RPMI8226 (cell line): Measurements from ENCODE around the gene ABCA4.
"Not testable (repeated sequence)": the region's sequence is repeated elsewhere in the genome, so short reads cannot be mapped to it uniquely, and the experiment has no call there.

Experiments
- DNase-seq: peaks from one replicate; pipeline ENCODE4 v3.0.0-alpha.2; 2015

The ABCA4 gene

GRCh38 chr1:93999840-94000415, 121.0 kb downstream of the ABCA4 start:
- no peak for DNase-seq

- not testable (repeated sequence) for DNase-seq
These were observed 122.4 kb downstream of the ABCA4 start for GRCh38 chr1:93998532-93998931.

DNA sequence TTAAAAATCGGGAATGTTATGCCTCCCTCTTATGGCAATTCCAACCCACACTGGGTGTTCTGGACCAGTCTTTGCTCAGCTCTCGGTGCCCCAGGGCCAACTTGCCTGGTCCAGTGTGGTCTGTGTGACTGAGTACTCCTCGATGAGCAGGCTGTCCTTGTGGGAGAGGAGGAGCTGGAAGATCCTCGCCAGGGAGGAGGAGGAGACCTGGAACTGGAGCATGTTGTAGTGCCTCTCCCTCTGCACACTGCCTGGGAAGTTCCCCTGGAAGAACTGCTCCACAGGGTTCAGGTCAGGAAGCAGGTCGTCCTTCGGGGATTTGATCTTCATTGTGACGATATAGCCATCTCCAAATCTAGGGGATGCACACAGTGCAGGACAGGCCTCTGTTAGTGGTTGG, 123.2 kb downstream of the ABCA4 start:
- DNase-seq: no peak

DNA sequence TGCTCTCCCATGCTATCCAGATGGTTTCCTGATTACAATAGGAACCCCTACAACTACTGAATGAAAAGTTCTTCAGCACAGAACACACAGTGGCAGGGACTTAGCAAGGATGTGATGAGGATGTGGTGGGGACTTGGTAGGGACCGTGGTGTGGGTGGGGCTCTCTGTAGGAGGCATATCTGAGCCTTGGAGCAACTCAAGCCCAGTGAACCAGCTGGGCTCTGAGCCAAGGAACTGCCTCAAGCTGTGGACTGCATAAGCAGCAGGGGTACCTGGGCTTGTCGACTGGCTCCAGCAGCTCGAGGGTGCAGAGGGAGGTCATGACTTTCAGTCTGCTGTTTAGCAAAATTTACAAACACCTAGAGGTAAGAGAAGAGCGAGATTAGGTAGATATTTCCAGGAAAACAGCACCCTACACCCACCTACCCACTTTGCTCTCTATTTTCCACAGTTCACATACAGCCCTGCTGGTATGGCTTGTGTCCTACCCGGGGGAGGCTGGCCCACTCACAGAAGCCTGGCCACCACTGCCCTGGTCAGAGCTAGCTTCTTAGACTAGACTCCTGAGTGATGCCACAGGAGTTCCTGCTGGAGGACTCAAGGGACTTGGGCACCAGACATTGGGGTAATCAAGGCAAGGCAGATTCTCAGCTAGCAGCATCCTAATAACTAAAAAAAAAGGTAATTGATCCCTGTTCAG, 125.0 kb downstream of the ABCA4 start:
- DNase-seq: peak; percentile 41

GRCh38 chr1:93993731-93994130, 127.2 kb downstream of the ABCA4 start:
- DNase-seq: no peak

GRCh38 chr1:93992954-93993353, 128.0 kb downstream of the ABCA4 start:
- peak; percentile 18 for DNase-seq

DNA sequence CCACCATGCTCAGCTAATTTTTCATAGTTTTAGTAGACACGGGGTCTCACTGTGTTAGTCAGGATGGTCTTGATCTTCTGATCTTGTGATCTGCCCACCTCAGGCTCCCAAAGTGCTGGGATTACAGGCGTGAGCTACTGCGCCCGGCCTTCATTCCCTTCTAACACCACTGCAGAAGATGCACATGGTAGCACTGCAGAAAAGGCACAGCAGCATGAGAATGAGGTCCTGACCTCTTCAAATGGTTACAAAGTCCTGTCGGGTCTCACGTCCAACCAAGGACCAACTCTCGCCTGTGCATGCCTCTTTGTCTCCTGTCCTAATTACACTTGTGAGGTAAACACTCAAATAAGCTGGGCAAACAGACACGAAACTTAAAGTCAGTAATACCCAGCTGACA, 128.8 kb downstream of the ABCA4 start:
- no peak for DNase-seq

GRCh38 chr1:93991271-93991670, 129.7 kb downstream of the ABCA4 start:
- no peak for DNase-seq

GRCh38 chr1:93990477-93990876, 130.5 kb downstream of the ABCA4 start:
- DNase-seq: not testable (repeated sequence)

DNA sequence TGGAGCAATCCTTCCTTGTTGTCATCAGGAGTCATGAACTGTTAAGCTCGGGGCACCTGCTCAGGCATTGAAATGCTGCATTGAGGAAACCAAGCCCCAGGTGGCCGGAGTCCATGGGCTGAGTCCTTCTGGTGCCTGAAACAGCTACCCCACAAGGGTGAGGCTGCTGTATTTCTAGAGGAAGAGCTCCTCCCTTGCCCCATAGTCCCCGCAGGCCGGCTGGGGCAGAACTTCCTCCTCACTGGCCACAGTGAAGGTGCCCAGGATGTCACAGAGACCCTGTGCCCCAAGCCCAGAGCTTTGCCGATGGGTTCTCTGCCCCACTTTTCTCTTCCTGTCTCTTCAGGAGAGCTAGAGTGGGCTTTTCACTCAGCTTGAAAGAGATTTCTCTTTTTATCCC, 130.9 kb downstream of the ABCA4 start:
- DNase-seq: no peak

- no peak for DNase-seq
These were observed 131.3 kb downstream of the ABCA4 start for GRCh38 chr1:93989601-93990000.

DNA sequence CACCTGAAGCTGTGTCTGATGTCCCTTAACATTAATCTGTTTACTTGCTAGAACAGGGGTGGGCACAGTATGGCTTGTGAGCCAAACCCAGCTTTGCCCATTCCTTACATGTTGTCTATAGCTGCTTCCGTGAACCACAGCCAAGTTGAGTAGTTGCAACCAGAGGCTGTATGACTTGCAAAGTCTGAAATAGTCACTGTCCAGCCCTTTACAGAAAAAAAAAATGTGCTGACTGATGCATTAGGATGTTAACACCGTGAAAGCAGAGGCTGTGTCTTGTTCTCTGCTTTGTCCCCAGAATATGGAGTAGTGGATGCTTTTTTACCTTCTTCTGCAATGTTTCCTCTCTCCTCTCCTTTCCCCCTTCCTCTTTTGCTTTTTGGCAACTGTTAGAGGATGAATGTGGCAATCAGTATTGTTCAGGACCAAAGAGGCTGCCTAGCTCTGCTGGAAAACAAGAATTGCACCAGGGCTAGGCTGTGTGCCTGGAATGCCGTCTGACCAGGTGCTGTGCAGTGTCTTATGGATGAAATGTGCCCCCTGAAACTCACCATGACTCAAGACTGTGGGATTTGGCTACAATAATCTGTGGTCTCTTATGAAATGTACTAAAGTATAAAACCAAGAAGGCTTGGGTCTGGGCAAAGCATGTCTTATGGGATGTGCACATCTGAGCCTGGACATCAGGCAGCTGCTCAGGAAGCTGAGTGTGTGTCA, 132.2 kb downstream of the ABCA4 start:
- DNase-seq: peak; percentile 32

DNA sequence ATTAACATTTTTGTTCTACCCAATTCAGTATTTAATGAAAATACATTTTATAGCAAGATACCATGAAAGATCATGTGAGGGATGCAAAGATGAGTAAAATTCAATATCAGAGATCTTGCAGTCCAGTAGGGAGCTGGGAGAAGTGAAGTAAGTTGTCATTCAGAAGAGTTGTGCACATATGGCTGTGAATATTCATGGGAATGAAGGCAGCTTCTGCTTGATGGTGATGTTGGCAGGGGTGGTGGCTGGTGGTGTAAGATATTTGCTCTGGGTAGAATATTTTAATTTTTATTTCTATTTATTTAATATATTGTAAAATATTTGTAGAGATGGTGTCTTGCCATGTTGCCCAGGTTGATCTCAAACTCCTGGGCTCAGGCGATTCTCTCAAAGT, 139.7 kb downstream of the ABCA4 start:
- no peak for DNase-seq

DNA sequence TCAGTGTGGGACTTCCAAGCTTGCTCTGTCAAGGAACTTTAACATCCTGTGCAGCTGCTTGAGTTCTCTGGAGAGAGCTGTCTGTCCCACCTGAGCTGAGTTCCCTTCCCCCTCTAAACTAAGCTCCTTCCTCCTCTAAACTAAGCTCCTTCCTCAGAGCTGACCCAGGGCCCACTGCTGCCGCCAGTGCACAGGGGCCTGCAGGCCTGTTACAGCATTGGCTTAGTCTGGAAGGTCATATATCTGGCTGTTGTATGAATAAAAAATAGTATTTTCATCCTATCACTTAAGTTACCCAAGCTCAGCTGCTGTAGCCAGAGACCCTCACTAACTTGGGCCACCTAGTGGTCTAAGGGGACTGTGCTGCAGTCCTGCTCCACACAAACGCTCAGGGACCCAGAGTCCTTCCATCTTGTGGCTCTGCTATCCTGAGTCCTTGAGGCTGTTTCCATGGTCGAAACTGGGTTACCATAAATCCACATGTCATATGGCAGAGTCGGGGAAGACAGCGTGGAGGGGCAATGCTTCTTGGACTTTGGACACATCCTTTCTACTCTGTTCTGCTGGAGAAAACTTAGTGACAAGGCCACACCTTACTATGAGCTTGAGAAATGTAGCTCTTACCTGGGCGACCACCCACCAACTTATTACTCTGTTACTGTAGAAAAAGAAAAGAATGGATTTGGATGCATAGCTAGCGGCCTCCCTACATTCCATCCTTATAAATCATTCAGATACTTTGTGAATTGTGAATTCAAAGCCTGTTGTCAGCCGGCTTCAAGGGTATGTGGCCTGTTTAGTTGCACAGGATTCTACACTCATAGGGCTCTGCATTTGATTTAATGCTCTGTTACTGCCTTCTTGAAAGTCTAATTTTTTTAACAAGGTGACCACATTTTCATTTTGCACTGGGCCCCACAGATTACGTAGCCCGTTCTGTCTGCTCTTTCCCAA, 140.4 kb downstream of the ABCA4 start:
- no peak for DNase-seq

GRCh38 chr1:93979718-93980319, 141.1 kb downstream of the ABCA4 start:
- no peak for DNase-seq

DNA sequence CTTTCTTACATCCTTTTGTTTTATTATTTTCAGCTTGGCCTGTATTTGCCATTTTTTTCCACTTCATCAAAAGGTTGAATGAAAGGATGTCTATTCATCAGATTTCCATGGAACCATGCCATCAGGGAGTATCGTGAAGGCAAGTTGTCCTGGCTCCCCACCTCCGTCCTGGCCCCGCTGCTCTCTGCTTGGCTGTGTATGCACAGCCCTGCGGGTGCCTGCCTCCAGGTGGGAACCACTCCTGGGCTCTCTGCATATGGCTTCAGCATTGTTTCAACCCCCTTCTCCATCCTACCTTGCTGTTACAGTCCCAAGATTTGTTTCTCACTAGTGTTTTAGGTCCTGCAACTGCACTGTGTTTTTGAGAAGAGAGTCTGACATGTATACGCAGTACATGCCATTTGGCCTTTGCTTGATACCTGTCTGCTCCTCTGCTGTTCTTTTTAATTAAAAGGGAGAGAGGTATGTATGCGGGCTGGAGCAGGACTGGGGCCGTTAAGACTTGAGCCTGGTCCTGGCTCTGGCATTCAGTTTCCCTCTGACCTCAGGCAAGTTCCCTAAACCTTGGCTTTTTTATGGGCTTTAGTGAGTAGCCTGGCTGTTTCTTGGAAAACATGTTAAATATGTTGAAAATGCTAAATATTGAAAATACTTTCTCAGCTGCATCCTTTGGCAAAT, 141.8 kb downstream of the ABCA4 start:
- DNase-seq: no peak

- no peak for DNase-seq
These were observed 143.4 kb downstream of the ABCA4 start for GRCh38 chr1:93977598-93977945.

DNA sequence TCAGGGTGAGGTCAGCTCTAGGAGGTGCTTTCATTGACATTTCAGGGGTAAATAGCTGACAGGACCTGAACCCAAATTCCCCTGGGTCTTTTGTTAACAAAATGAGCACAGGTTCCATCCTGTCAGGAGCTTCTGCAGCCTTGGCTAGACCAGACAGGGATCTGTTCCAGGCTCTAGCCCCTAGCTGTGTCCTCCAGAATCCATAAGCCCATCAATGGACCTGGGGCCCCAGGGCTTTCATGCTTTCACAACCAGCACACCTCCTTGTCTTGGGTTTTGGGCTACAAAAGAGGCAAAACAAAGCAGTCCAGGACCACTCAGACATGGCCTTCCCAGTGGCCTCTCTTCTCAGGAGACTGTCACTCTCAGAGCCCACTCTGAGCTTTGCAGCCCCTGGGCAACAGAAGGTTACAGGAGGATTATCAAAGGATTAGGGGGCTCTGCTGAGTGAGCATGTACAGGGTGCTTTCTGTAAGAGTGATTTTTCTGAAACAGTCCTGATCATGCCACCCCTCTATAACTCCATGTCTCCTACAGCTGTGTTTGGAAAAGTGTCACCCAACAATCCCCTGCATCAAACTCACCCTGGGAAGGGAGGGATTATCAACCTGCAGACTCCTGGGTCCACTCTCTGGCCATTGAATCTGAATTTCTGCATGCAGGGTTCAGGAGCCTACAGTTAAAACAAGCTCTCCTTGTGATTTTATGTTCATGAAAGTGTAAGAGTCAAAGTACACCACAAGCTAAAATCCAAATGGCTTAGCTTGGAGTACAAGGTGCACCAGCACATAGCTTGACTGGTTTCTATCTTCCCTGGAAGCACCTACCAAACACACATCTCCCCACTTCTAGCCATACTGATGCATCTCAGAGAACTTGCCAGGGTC, 144.0 kb downstream of the ABCA4 start:
- no peak for DNase-seq

DNA sequence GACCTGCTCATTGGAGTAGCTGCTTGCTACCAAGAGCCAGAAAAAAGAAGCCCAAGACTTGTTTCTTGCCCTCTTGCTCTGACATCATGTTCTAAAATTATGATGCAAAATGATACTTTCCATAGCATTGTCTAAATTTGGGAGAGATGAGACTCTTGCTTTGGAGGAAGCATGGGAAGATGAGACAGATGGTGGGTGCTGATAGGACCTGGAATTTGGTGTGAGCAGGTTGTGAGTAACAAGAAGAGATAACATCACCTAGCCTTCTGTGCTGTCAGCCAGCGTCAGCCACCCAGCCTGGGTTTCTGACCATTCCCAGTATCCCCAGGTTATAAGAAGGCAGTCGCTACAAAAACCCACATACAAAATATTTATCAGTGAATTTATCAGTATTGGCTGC, 144.7 kb downstream of the ABCA4 start:
- DNase-seq: no peak

- no peak for DNase-seq
These were observed 148.6 kb downstream of the ABCA4 start for GRCh38 chr1:93972341-93972740.

DNA sequence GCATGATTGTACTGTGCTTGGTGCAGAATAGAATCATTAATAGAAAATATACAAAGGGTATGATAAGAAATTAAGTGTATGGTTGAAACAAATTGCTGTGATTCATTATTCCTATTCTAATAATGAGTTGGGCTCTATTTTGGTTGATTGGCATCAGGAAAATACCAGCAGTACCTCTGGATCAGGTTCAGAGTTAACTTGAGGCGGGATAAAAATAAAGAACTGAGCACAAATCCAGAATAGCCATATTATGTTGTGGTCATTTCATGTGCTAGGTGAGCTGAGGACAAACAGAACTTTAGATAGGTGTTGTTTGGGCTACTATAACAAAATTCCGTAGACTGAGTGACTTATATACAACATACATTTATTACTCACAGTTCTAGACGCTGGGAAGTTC, 151.1 kb downstream of the ABCA4 start:
- DNase-seq: no peak
